Ovary (tissue), 3 donors: ENCODE data around the gene ARIH2.

ENCODE experiments used
- POLR2A ChIP-seq: fragments of 450-650 bp; IDR thresholded peaks from one replicate; pipeline ENCODE4 v1.6.1; 2017; ENCODE audit warnings: antibody characterized with exemption, mild to moderate bottlenecking, moderate library complexity
- TF ChIP-seq, protein P1 (sequence below), 3 donors: fragments of 450-650 bp in 2 of 3; fragments of 200-600 bp in 1 of 3; IDR thresholded peaks; one replicate each; pipeline versions ENCODE4 v1.5.1 to v1.8.0; 2016 to 2022; ENCODE audit warnings: antibody characterized with exemption in 3 of 3, mild to moderate bottlenecking in 1 of 3
- donor health status: DM: no; HTN: no; CAD: no.

DNA sequence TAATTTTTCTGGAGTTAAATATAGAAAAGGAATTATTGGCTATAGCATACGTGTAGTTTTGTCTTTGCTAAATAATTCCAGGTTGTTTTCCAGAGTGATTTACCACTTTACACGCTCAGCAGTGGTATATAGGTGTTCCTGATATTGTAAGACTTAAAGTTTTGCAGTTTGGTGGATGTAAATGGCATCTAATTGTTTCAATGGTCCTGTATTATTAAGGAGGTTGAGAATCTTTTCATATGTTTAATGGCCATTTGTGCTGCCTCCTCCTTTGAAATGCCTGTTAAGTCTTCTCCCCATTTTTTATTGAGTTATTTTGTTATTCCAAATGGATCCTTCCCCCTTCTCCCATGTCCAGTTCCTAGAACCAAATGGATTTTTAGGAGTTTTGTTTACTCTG is 44.9 kb downstream of the ARIH2 start:
- TF ChIP-seq, protein P1, sequence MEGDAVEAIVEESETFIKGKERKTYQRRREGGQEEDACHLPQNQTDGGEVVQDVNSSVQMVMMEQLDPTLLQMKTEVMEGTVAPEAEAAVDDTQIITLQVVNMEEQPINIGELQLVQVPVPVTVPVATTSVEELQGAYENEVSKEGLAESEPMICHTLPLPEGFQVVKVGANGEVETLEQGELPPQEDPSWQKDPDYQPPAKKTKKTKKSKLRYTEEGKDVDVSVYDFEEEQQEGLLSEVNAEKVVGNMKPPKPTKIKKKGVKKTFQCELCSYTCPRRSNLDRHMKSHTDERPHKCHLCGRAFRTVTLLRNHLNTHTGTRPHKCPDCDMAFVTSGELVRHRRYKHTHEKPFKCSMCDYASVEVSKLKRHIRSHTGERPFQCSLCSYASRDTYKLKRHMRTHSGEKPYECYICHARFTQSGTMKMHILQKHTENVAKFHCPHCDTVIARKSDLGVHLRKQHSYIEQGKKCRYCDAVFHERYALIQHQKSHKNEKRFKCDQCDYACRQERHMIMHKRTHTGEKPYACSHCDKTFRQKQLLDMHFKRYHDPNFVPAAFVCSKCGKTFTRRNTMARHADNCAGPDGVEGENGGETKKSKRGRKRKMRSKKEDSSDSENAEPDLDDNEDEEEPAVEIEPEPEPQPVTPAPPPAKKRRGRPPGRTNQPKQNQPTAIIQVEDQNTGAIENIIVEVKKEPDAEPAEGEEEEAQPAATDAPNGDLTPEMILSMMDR (IDR thresholded peaks at IDR 0.05) = no peak
- no peak for TF ChIP-seq POLR2A
